DOHH2 (cell line): Measurements from ENCODE around the gene VEGFA.

Experiments used
- H3F3A ChIP-seq: fragments of 200-600 bp; sonication (generic), shearing (Covaris generic); 2 replicates; pipeline ENCODE4 v1.6.0; 2016; ENCODE audit warnings: antibody characterized with exemption, mild to moderate bottlenecking; ENCODE audit not compliant: control insufficient read depth, insufficient read depth
- H3K27ac ChIP-seq: fragments of 200-600 bp; sonication (generic); 2 replicates; pipeline ENCODE4 v1.5.1; 2014; ENCODE audit warnings: low read depth, mild to moderate bottlenecking, low read length, moderate library complexity
- H3K27me3 ChIP-seq: fragments of 200-600 bp; sonication (generic); 2 replicates; pipeline ENCODE4 v1.6.1; 2014; ENCODE audit warnings: mild to moderate bottlenecking, low read length, mixed read lengths; ENCODE audit not compliant: control insufficient read depth
- H3K36me3 ChIP-seq: fragments of 200-600 bp; sonication (generic); 2 replicates; pipeline ENCODE4 v1.6.1; 2014; ENCODE audit warnings: mild to moderate bottlenecking, low read length, moderate library complexity, mixed read lengths; ENCODE audit not compliant: control insufficient read depth
- H3K4me1 ChIP-seq: fragments of 200-600 bp; sonication (generic); 2 replicates; pipeline ENCODE4 v1.6.1; 2014; ENCODE audit warnings: mild to moderate bottlenecking, low read length, mixed read lengths; ENCODE audit not compliant: control insufficient read depth
- H3K4me2 ChIP-seq: fragments of 200-600 bp; sonication (generic); 2 replicates; pipeline ENCODE4 v1.6.0; 2014; ENCODE audit warnings: mild to moderate bottlenecking, low read length, moderate library complexity
- H3K4me3 ChIP-seq: fragments of 200-600 bp; sonication (generic); 2 replicates; pipeline ENCODE4 v1.5.1; 2014; ENCODE audit warnings: mild to moderate bottlenecking, low read length, mixed read lengths
- H3K79me2 ChIP-seq: fragments of 200-600 bp; sonication (generic); 2 replicates; pipeline ENCODE4 v1.6.1; 2014; ENCODE audit warnings: mild to moderate bottlenecking, low read length, mixed read lengths; ENCODE audit not compliant: control insufficient read depth
- H3K9me2 ChIP-seq: fragments of 200-600 bp; sonication (generic); replicated peaks from 2 replicates; pipeline ENCODE4 v1.6.1; 2014; ENCODE audit warnings: mild to moderate bottlenecking, low read length, mixed read lengths; ENCODE audit not compliant: control insufficient read depth
- H3K9me3 ChIP-seq: fragments of 200-600 bp; sonication (generic); 2 replicates; pipeline ENCODE4 v1.6.1; 2014; ENCODE audit warnings: antibody characterized with exemption, low read length, mixed read lengths; ENCODE audit not compliant: control insufficient read depth, insufficient read depth
- H4K20me1 ChIP-seq: fragments of 200-600 bp; sonication (generic); 2 replicates; pipeline ENCODE4 v1.6.0; 2014; ENCODE audit warnings: low read depth, mild to moderate bottlenecking, antibody characterized with exemption, low read length, moderate library complexity; ENCODE audit not compliant: control insufficient read depth, insufficient read depth
- EZH2phosphoT487 ChIP-seq: fragments of 200-600 bp; sonication (generic); IDR thresholded peaks from 2 replicates; pipeline ENCODE4 v1.6.1; 2017; ENCODE audit warnings: borderline replicate concordance, mild to moderate bottlenecking, antibody characterized with exemption, low read length, moderate library complexity, mixed read lengths
- TF ChIP-seq, protein P1 (sequence below): fragments of 200-600 bp; sonication (generic); IDR thresholded peaks from one replicate; pipeline ENCODE4 v1.5.1; 2014; ENCODE audit warnings: antibody characterized with exemption, mild to moderate bottlenecking, low read depth, low read length; ENCODE audit not compliant: poor library complexity, severe bottlenecking

VEGFA gene

GRCh38 chr6:43819958-43820357 is 49.9 kb downstream of the VEGFA start:
- TF ChIP-seq, protein P1, sequence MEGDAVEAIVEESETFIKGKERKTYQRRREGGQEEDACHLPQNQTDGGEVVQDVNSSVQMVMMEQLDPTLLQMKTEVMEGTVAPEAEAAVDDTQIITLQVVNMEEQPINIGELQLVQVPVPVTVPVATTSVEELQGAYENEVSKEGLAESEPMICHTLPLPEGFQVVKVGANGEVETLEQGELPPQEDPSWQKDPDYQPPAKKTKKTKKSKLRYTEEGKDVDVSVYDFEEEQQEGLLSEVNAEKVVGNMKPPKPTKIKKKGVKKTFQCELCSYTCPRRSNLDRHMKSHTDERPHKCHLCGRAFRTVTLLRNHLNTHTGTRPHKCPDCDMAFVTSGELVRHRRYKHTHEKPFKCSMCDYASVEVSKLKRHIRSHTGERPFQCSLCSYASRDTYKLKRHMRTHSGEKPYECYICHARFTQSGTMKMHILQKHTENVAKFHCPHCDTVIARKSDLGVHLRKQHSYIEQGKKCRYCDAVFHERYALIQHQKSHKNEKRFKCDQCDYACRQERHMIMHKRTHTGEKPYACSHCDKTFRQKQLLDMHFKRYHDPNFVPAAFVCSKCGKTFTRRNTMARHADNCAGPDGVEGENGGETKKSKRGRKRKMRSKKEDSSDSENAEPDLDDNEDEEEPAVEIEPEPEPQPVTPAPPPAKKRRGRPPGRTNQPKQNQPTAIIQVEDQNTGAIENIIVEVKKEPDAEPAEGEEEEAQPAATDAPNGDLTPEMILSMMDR: no peak
- TF ChIP-seq EZH2phosphoT487: no peak
- Histone ChIP-seq H3K9me3 (no peaks in the 10 kb centered on the region), H3K27ac (no peak overlapping the region), H3K79me2 (no peaks in the 10 kb centered on the region), H3K4me3 (no peak overlapping the region), H3K4me1 (no peaks in the 10 kb centered on the region), H3K27me3 (peaks cover 24% of the 10 kb centered on the region), H4K20me1 (no peaks in the 10 kb centered on the region), H3K4me2 (no peak overlapping the region), H3K36me3 (no peaks in the 10 kb centered on the region), H3F3A (no peaks in the 10 kb centered on the region), H3K9me2 (no peaks in the 10 kb centered on the region)

GRCh38 chr6:43820486-43820885 is 50.5 kb downstream of the VEGFA start:
- peaks cover 28% of the 10 kb centered on the region for H3K27me3 ChIP-seq
- no peaks in the 10 kb centered on the region for H4K20me1 ChIP-seq
- H3F3A ChIP-seq: no peaks in the 10 kb centered on the region
- no peaks in the 10 kb centered on the region for H3K9me2 ChIP-seq
- H3K36me3 ChIP-seq: no peaks in the 10 kb centered on the region
- H3K79me2 ChIP-seq: no peaks in the 10 kb centered on the region
- H3K27ac ChIP-seq: no peak overlapping the region
- no peaks in the 10 kb centered on the region for H3K9me3 ChIP-seq
- no peak overlapping the region for H3K4me3 ChIP-seq
- no peak for TF ChIP-seq EZH2phosphoT487
- TF ChIP-seq, protein P1: no peak
- H3K4me1 ChIP-seq: no peaks in the 10 kb centered on the region
- H3K4me2 ChIP-seq: no peak overlapping the region

- no peaks in the 10 kb centered on the region for H3K9me3 ChIP-seq
- no peaks in the 10 kb centered on the region for H3K79me2 ChIP-seq
- TF ChIP-seq, protein P1: no peak
- TF ChIP-seq EZH2phosphoT487: no peak
- no peak overlapping the region for H3K27ac ChIP-seq
- H3K4me2 ChIP-seq: no peak overlapping the region
- no peak overlapping the region for H3K4me3 ChIP-seq
- no peaks in the 10 kb centered on the region for H3K4me1 ChIP-seq
- H4K20me1 ChIP-seq: no peaks in the 10 kb centered on the region
- H3K9me2 ChIP-seq: no peaks in the 10 kb centered on the region
- H3F3A ChIP-seq: no peaks in the 10 kb centered on the region
- H3K36me3 ChIP-seq: no peaks in the 10 kb centered on the region
- peaks cover 34% of the 10 kb centered on the region for H3K27me3 ChIP-seq
Measured at GRCh38 chr6:43821101-43821886, 51.3 kb downstream of the VEGFA start.
